ENCODE data around the gene WDR6.
A peak's percentile ranks its signal among the peaks of the same experiment; 100 is the strongest.

WDR6 gene

GRCh38 chr3:49016414-49017228 is 9.4 kb downstream of the WDR6 start:
- Histone ChIP-seq H3K14ac (ENCODE audit: low read length in 2 of 2) (no peak overlapping the region), H3K27ac (ENCODE audit: low read length, poor library complexity, severe bottlenecking) (no peak overlapping the region), H3K4me3 (ENCODE audit: insufficient read depth in 1 of 2, low read depth in 1 of 2, low read length in 2 of 2) (peak overlapping the region in 1 of 2 experiments; percentile 94), H3K23ac (ENCODE audit: low read length in 2 of 2) (no peak overlapping the region), H3K4me1 (ENCODE audit: control insufficient read depth, insufficient read depth, low read depth, low read length) (peaks cover 45% of the 10 kb centered on the region), H4K8ac (ENCODE audit: low read length) (peak overlapping the region; percentile 1), H3K79me1 (replicated peaks; ENCODE audit: low read length, poor library complexity, severe bottlenecking) (peaks cover 18% of the 10 kb centered on the region), H3K4me2 (ENCODE audit: low read length, poor library complexity, severe bottlenecking) (no peak overlapping the region), H3K27me3 (ENCODE audit: control insufficient read depth in 1 of 2, insufficient read depth in 1 of 2, low read length in 2 of 2) (no peaks in the 10 kb centered on the region), H3K36me3 (ENCODE audit: control insufficient read depth in 1 of 2, insufficient read depth in 2 of 2, low read depth in 1 of 2, low read length in 2 of 2) (peaks cover 54 to 56% of the 10 kb centered on the region in 2 experiments), H3K18ac (ENCODE audit: low read depth in 1 of 2, low read length in 2 of 2) (no peak overlapping the region), H2BK120ac (ENCODE audit: low read depth, low read length) (no peak overlapping the region), H4K91ac (ENCODE audit: low read length) (no peak overlapping the region), H3K4ac (ENCODE audit: low read depth in 1 of 2, low read length in 2 of 2) (no peak overlapping the region), H3K9ac (ENCODE audit: low read length) (peak overlapping the region; percentile 93), H3K9me3 (ENCODE audit: control insufficient read depth, low read length) (no peaks in the 10 kb centered on the region), H2BK12ac (ENCODE audit: low read length in 2 of 2) (no peak overlapping the region), H2BK15ac (ENCODE audit: low read depth, poor library complexity, severe bottlenecking) (no peak overlapping the region), H2BK5ac (ENCODE audit: low read depth, low read length, poor library complexity, severe bottlenecking) (no peak overlapping the region), H2AK5ac (ENCODE audit: low read length, severe bottlenecking) (peak overlapping the region; percentile 11), H2AFZ (ENCODE audit: low read depth, low read length) (no peak overlapping the region)
- WGBS = 94% methylated on average over 5 of the region's 6 CpGs
- no peak for DNase-seq

DNA sequence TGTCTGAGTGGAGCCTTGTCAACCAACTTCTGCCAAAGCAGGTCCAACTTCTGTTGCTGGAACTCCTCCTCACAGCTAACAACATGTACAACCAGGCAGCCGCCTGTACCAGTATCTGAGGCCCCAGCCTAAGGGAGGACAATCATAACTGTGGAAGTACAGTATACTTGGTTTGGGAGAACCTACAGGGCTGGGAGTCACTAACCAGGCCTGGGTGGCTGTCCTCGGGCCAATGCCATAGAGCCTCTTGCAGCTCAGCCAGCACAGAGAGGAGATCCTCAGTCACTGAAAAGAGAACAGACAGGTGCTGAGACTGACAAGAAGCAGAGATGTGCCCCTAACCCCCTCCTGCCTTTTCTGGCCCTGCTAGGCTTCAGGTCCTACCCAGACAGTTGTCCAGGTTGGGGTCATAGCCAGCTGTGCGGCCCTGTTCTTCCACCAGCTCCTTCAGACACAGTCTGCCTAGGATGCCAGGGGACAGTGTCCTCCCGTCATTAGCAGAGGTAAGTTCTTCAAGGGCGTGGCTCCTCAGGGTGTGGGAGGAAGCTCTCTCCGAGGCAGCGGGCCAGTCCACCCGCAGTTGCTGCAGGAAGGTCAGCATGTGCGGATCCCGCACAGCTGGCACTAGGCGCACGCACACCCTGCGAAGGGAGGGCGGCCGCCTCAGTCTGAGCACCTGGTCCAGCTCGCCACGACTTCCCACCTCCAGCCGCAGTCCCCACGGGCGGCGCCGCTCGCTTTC is 10.2 kb downstream of the WDR6 start:
- Histone ChIP-seq H2BK15ac (ENCODE audit: low read depth, poor library complexity, severe bottlenecking) (no peak overlapping the region), H3K27me3 (ENCODE audit: control insufficient read depth in 1 of 2, insufficient read depth in 1 of 2, low read length in 2 of 2) (no peaks in the 10 kb centered on the region), H3K4me3 (ENCODE audit: insufficient read depth in 1 of 2, low read depth in 1 of 2, low read length in 2 of 2) (peak overlapping the region; percentile 81 to 94), H3K27ac (ENCODE audit: low read length, poor library complexity, severe bottlenecking) (no peak overlapping the region), H2BK12ac (ENCODE audit: low read length in 2 of 2) (no peak overlapping the region), H3K4me2 (ENCODE audit: low read length, poor library complexity, severe bottlenecking) (peak overlapping the region; percentile 62), H4K91ac (ENCODE audit: low read length) (peak overlapping the region; percentile 56), H3K4ac (ENCODE audit: low read depth in 1 of 2, low read length in 2 of 2) (peak overlapping the region; percentile 54 to 85), H3K36me3 (ENCODE audit: control insufficient read depth in 1 of 2, insufficient read depth in 2 of 2, low read depth in 1 of 2, low read length in 2 of 2) (peaks cover 47 to 48% of the 10 kb centered on the region in 2 experiments), H3K4me1 (ENCODE audit: control insufficient read depth, insufficient read depth, low read depth, low read length) (peaks cover 43% of the 10 kb centered on the region), H2AFZ (ENCODE audit: low read depth, low read length) (peak overlapping the region; percentile 54), H3K14ac (ENCODE audit: low read length in 2 of 2) (peak overlapping the region in 1 of 2 experiments; percentile 22), H2AK5ac (ENCODE audit: low read length, severe bottlenecking) (peak overlapping the region; percentile 1), H4K8ac (ENCODE audit: low read length) (peak overlapping the region; percentile 31), H3K18ac (ENCODE audit: low read depth in 1 of 2, low read length in 2 of 2) (peak overlapping the region in 1 of 2 experiments; percentile 80), H3K9ac (ENCODE audit: low read length) (peak overlapping the region; percentile 93), H3K23ac (ENCODE audit: low read length in 2 of 2) (peak overlapping the region in 1 of 2 experiments; percentile 5), H2BK5ac (ENCODE audit: low read depth, low read length, poor library complexity, severe bottlenecking) (no peak overlapping the region), H2BK120ac (ENCODE audit: low read depth, low read length) (no peak overlapping the region), H3K79me1 (replicated peaks; ENCODE audit: low read length, poor library complexity, severe bottlenecking) (peaks cover 16% of the 10 kb centered on the region), H3K9me3 (ENCODE audit: control insufficient read depth, low read length) (no peaks in the 10 kb centered on the region)
- WGBS = 14% methylated on average over 20 of the region's 23 CpGs
- DNase-seq = peak; percentile 9

DNA sequence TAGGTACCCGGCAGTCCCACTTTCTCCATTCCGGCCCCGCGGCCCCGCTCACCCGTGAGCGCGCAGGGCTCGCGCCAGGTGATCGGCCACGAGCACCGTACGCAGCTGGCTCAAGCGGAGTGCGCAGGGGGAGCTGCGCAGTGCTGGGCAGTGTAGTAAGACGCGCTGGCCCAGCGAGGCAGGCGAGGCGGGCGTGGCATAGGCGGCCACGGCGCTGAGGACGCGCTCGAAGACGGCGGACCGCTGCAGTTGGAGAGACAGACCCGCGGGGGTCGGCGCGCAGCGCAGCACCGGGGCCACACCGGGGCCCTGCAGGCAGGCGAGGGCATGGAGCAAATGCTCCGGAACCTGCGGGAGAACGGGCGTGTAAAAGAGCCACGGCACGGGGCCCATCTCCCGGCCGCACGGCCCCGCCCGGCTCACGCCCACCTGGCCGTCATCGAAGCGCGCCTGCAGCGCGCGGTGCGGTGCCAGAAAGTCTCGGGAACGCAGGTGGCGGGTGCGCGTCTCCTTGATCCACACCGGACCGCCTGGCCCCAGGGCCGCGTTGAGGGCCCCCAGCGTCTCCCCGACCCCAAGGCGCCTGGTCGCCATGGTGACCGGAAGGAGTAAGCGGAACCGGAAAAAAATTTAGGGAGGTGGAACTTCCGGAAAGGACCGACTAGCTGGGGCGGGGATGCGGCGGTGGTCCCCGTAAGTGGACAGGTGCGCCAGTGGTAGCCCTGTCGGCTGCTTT is 10.9 kb downstream of the WDR6 start, which contains the start of gene DALRD3:
Gene DALRD3, minus strand, starts transcription at position 610 of the 736 bp plus-strand sequence. Its CDS starts 16 bp downstream, at position 594.
- H3K79me1 ChIP-seq (replicated peaks; ENCODE audit: low read length, poor library complexity, severe bottlenecking) = peaks cover 16% of the 10 kb centered on the region
- H3K9ac ChIP-seq (ENCODE audit: low read length) = peak within 1 kb of the TSS; percentile 93
- H3K23ac ChIP-seq (ENCODE audit: low read length in 2 of 2) = peak within 1 kb of the TSS; percentile 5 to 62
- H3K27me3 ChIP-seq (ENCODE audit: control insufficient read depth in 1 of 2, insufficient read depth in 1 of 2, low read length in 2 of 2) = no peaks in the 10 kb centered on the region
- peaks cover 41% of the 10 kb centered on the region for H3K4me1 ChIP-seq (ENCODE audit: control insufficient read depth, insufficient read depth, low read depth, low read length)
- H2BK5ac ChIP-seq (ENCODE audit: low read depth, low read length, poor library complexity, severe bottlenecking) = no peak within 1 kb of the TSS
- H4K8ac ChIP-seq (ENCODE audit: low read length) = peak within 1 kb of the TSS; percentile 66
- peak within 1 kb of the TSS; percentile 1 for H2AK5ac ChIP-seq (ENCODE audit: low read length, severe bottlenecking)
- peak within 1 kb of the TSS; percentile 54 to 87 for H3K4ac ChIP-seq (ENCODE audit: low read depth in 1 of 2, low read length in 2 of 2)
- no peaks in the 10 kb centered on the region for H3K9me3 ChIP-seq (ENCODE audit: control insufficient read depth, low read length)
- peak within 1 kb of the TSS; percentile 54 for H2AFZ ChIP-seq (ENCODE audit: low read depth, low read length)
- peak within 1 kb of the TSS; percentile 74 to 80 for H3K18ac ChIP-seq (ENCODE audit: low read depth in 1 of 2, low read length in 2 of 2)
- H3K36me3 ChIP-seq (ENCODE audit: control insufficient read depth in 1 of 2, insufficient read depth in 2 of 2, low read depth in 1 of 2, low read length in 2 of 2) = peaks cover 45% of the 10 kb centered on the region in 2 experiments
- H3K4me3 ChIP-seq (ENCODE audit: insufficient read depth in 1 of 2, low read depth in 1 of 2, low read length in 2 of 2) = peak within 1 kb of the TSS; percentile 81 to 94
- no peak within 1 kb of the TSS for H2BK120ac ChIP-seq (ENCODE audit: low read depth, low read length)
- peak within 1 kb of the TSS; percentile 11 for H3K27ac ChIP-seq (ENCODE audit: low read length, poor library complexity, severe bottlenecking)
- peak; percentile 74 for DNase-seq
- H3K14ac ChIP-seq (ENCODE audit: low read length in 2 of 2) = peak within 1 kb of the TSS in 1 of 2 experiments; percentile 29
- H3K4me2 ChIP-seq (ENCODE audit: low read length, poor library complexity, severe bottlenecking) = peak within 1 kb of the TSS; percentile 62
- H4K91ac ChIP-seq (ENCODE audit: low read length) = peak within 1 kb of the TSS; percentile 56
- peak within 1 kb of the TSS in 1 of 2 experiments; percentile 22 for H2BK12ac ChIP-seq (ENCODE audit: low read length in 2 of 2)
- no peak within 1 kb of the TSS for H2BK15ac ChIP-seq (ENCODE audit: low read depth, poor library complexity, severe bottlenecking)
- WGBS = under 1% methylated on average over 74 of the region's 85 CpGs
